PC-9 (cell line): Measurements from ENCODE around the gene HBA2. TPM values are rescaled to one million over a fixed set of nuclear protein-coding genes. Genes with fewer than 3 reads are reported as not detected.
"Not testable (repeated sequence)": the region's sequence is repeated elsewhere in the genome, so short reads cannot be mapped to it uniquely, and the experiment has no call there.

Experiments
- Bru-seq: library from RNA; stranded (reverse); fragments of 400-500 nt; gene quantifications from one replicate; lab custom pipeline; 2021; lab: Mats Ljungman, UMichigan
- BruChase-seq, 2 experiments: library from RNA; stranded (reverse); fragments of 400-500 nt; gene quantifications; one replicate each; lab custom pipeline; 2021; lab: Mats Ljungman, UMichigan
- BruUV-seq: library from RNA; stranded (reverse); fragments of 400-500 nt; replicated peaks from 2 replicates; lab custom pipeline; 2021; lab: Mats Ljungman, UMichigan
- CTCF ChIA-PET: fragments of 300-600 bp; sonication (Branson Sonifier 250); formaldehyde crosslinking; loops from one replicate; lab custom pipeline; 2022; ENCODE audit warnings: antibody characterized with exemption; lab: Charles Lee
- POLR2A ChIA-PET: fragments of 300-600 bp; sonication (Branson Sonifier 250); formaldehyde crosslinking; loops from one replicate; lab custom pipeline; 2022; ENCODE audit warnings: antibody characterized with exemption; ENCODE audit not compliant: unreplicated experiment; lab: Charles Lee
- DNase-seq, 2 experiments: peaks; one replicate each; pipeline versions ENCODE4 v3.0.0 to v3.0.0-alpha.2; 2015 to 2022; ENCODE audit warnings: mixed read lengths in 1 of 2
- H2AFZ ChIP-seq: fragments of 200-600 bp; sonication (generic); 2 replicates; pipeline ENCODE4 v1.8.1; 2017; ENCODE audit warnings: antibody characterized with exemption
- H3F3A ChIP-seq: fragments of 200-600 bp; sonication (generic); 2 replicates; pipeline ENCODE4 v1.8.1; 2017; ENCODE audit warnings: antibody characterized with exemption, mild to moderate bottlenecking, low read depth; ENCODE audit not compliant: insufficient read depth
- H3K27ac ChIP-seq: fragments of 200-600 bp; sonication (generic); 2 replicates; pipeline ENCODE4 v1.6.1; 2016; ENCODE audit warnings: mixed run types
- H3K27me3 ChIP-seq: fragments of 200-600 bp; sonication (generic); 2 replicates; pipeline ENCODE4 v1.6.1; 2016; ENCODE audit warnings: low read depth, mixed run types; ENCODE audit not compliant: insufficient read depth
- H3K36me3 ChIP-seq: fragments of 200-600 bp; sonication (generic); 2 replicates; pipeline ENCODE4 v1.6.1; 2016; ENCODE audit warnings: low read depth, mixed run types
- H3K4me1 ChIP-seq: fragments of 200-600 bp; sonication (generic); replicated peaks from 2 replicates; pipeline ENCODE4 v1.6.1; 2016; ENCODE audit warnings: mixed run types; ENCODE audit not compliant: insufficient read depth
- H3K4me2 ChIP-seq: fragments of 200-600 bp; sonication (generic); 2 replicates; pipeline ENCODE4 v1.6.1; 2017; ENCODE audit warnings: mixed run types
- H3K4me3 ChIP-seq: fragments of 200-600 bp; sonication (generic); 2 replicates; pipeline ENCODE4 v1.6.1; 2016; ENCODE audit warnings: mixed run types
- H3K79me2 ChIP-seq: fragments of 200-600 bp; sonication (generic); 2 replicates; pipeline ENCODE4 v1.6.1; 2017; ENCODE audit warnings: low read depth, mixed run types
- H3K9me2 ChIP-seq: fragments of 200-600 bp; sonication (generic); 2 replicates; pipeline ENCODE4 v1.8.1; 2017; ENCODE audit warnings: mild to moderate bottlenecking; ENCODE audit not compliant: insufficient read depth
- H3K9me3 ChIP-seq: fragments of 200-600 bp; sonication (generic); 2 replicates; pipeline ENCODE4 v1.8.1; 2016; ENCODE audit warnings: low read depth; ENCODE audit not compliant: insufficient read depth
- H4K20me1 ChIP-seq: fragments of 200-600 bp; sonication (generic); 2 replicates; pipeline ENCODE4 v1.8.1; 2017; ENCODE audit not compliant: insufficient read depth
- EZH2 ChIP-seq: fragments of 200-600 bp; sonication (generic); IDR thresholded peaks from 2 replicates; pipeline ENCODE4 v1.8.0; 2017; ENCODE audit warnings: antibody characterized with exemption, low read depth
- intact Hi-C: fragments of 100-400 bp; cut with micrococcal nuclease; formaldehyde crosslinking; loops from one replicate; pipeline ENCODE4 v1.10.0; 2022; ENCODE audit not compliant: unreplicated experiment
- long read RNA-seq: library from polyadenylated mRNA; stranded (forward); transcript quantifications from one replicate; pipeline ENCODE4 v2.0.0, GENCODE V29; 2022
- total RNA-seq: library from RNA; stranded (reverse); gene quantifications from 2 replicates; pipeline ENCODE4 v1.2.3, GENCODE V29; 2021
- TF ChIP-seq, protein P1 (sequence below): fragments of 200-600 bp; sonication (generic); conservative IDR thresholded peaks from 2 replicates; pipeline ENCODE4 v1.6.1; 2017; ENCODE audit warnings: mixed run types, antibody characterized with exemption, mild to moderate bottlenecking, moderate library complexity

The HBA2 gene
- total RNA-seq (not detected in 2 replicates), Bru-seq, nascent RNA (not detected), BruChase-seq, experiment 1, labeled RNA remaining after a 2-hour chase (not detected), BruChase-seq, experiment 2, labeled RNA remaining after a 6-hour chase (not detected)
- long read RNA-seq = 0 reads

- H3K9me3 ChIP-seq, H3F3A ChIP-seq, intact Hi-C loops, H3K79me2 ChIP-seq, BruUV-seq, H3K36me3 ChIP-seq, DNase-seq, H2AFZ ChIP-seq, H3K4me3 ChIP-seq, H3K4me1 ChIP-seq, H3K9me2 ChIP-seq, H3K27ac ChIP-seq, POLR2A ChIA-PET, CTCF ChIA-PET, H4K20me1 ChIP-seq, H3K4me2 ChIP-seq: not testable (repeated sequence)
- H3K27me3 ChIP-seq = peaks cover 27% of the 10 kb centered on the region
Measured at GRCh38 chr16:172374-172941, at the start of gene HBA2. HBA2 (plus strand) TSS chr16:172876; CDS start chr16:172913, 37 bp downstream.

DNA sequence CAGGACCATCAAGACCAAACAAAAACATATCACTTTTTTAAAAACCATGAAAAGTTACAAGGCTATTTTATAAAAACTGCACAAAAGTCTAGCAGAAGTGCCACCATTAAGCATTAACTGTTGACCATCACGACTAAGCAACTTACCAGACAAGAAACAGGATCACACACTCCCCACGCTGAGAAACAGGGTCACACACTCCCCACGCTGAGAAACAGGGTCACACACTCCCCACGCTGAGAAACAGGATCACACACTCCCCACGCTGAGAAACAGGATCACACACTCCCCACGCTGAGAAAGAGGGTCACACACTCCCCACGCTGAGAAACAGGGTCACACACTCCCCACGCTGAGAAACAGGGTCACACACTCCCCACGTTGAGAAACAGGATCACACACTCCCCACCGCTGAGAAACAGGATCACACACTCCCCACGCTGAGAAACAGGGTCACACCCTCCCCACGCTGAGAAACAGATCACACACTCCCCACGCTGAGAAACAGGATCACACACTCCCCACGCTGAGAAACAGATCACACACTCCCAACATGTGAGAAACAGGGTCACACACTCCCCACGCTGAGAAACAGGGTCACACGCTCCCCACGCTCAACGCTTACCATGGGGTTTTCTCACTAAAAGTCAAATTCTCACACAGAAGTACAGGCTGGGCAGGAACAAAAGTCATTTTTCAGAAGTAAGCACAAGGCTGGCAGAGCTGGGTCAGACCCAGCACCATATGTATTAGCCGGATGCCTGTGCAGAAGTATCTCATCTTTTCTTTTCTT is 48.9 kb upstream of the HBA2 start:
- H3F3A ChIP-seq, H3K9me2 ChIP-seq, POLR2A ChIA-PET, H3K27ac ChIP-seq, intact Hi-C loops, H3K4me3 ChIP-seq, H3K4me2 ChIP-seq, BruUV-seq, H3K36me3 ChIP-seq, H3K4me1 ChIP-seq, CTCF ChIA-PET, H3K79me2 ChIP-seq, H3K27me3 ChIP-seq, DNase-seq, H2AFZ ChIP-seq, H3K9me3 ChIP-seq: not testable (repeated sequence)
- peaks cover 12% of the 10 kb centered on the region for H4K20me1 ChIP-seq

DNA sequence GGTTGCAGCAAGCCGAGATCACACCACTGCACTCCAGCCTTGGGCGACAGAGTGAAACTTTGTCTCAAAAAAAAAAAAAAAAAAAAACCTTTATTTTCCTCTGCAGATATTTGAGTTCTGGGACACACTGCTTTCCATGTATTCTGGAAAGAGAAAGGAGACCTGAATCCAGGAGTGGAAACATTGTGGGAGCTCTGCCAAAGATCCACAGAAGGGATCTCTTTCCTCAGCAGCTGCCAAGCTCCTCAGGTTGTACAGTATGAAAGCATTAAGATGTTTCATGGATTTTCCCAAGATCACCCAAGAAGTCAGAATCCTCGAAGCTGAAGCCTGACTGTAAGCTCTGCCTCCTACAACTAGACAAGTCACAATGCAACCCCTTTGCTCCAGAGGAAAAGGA is 47.7 kb upstream of the HBA2 start:
- Histone ChIP-seq H3F3A (no peaks in the 10 kb centered on the region), H3K27me3 (no peaks in the 10 kb centered on the region), H2AFZ (no peak overlapping the region), H3K79me2 (peaks cover 4% of the 10 kb centered on the region; the same call in 1 of the 2 replicates), H3K4me2 (no peak overlapping the region), H3K27ac (no peak overlapping the region), H3K4me1 (no peaks in the 10 kb centered on the region), H3K9me3 (no peaks in the 10 kb centered on the region), H4K20me1 (peaks cover 13% of the 10 kb centered on the region), H3K9me2 (no peaks in the 10 kb centered on the region), H3K36me3 (0 out of 2 replicates have a peak, but pooled peaks cover 6% of the 10 kb centered on the region), H3K4me3 (no peak overlapping the region)
- TF ChIP-seq, protein P1, sequence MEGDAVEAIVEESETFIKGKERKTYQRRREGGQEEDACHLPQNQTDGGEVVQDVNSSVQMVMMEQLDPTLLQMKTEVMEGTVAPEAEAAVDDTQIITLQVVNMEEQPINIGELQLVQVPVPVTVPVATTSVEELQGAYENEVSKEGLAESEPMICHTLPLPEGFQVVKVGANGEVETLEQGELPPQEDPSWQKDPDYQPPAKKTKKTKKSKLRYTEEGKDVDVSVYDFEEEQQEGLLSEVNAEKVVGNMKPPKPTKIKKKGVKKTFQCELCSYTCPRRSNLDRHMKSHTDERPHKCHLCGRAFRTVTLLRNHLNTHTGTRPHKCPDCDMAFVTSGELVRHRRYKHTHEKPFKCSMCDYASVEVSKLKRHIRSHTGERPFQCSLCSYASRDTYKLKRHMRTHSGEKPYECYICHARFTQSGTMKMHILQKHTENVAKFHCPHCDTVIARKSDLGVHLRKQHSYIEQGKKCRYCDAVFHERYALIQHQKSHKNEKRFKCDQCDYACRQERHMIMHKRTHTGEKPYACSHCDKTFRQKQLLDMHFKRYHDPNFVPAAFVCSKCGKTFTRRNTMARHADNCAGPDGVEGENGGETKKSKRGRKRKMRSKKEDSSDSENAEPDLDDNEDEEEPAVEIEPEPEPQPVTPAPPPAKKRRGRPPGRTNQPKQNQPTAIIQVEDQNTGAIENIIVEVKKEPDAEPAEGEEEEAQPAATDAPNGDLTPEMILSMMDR = no peak
- no peak for TF ChIP-seq EZH2
- POLR2A ChIA-PET = no interaction called here
- intact Hi-C loops = no loop called here
- DNase-seq = no peak
- BruUV-seq = no TSS peak
- CTCF ChIA-PET = no interaction called here

DNA sequence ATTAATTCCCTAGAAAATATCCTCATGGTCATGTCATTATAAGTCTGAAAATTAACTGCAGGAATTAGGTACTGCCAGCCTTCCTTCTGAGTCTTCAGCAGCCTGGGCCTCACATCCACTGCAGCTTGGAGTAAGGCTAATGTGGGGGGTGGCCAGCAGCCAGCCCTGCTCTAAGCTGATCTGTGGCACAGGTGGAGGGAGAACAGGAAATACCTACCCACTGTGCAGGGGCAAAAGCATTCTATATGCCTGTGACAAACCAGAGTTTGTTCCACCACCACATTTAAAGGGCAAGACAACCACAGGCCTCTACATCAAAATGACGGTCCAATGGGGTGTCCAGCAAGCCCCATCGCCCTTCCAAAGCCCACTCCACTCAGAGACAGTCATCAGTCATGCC is 43.6 kb upstream of the HBA2 start:
- Histone ChIP-seq H3F3A (no peaks in the 10 kb centered on the region), H3K9me3 (no peaks in the 10 kb centered on the region), H2AFZ (no peak overlapping the region), H3K27ac (no peak overlapping the region), H3K9me2 (no peaks in the 10 kb centered on the region), H3K79me2 (peaks cover 16% of the 10 kb centered on the region), H3K4me1 (no peaks in the 10 kb centered on the region), H3K27me3 (no peaks in the 10 kb centered on the region), H3K4me2 (no peak overlapping the region), H4K20me1 (peaks cover 12% of the 10 kb centered on the region), H3K4me3 (no peak overlapping the region), H3K36me3 (no peaks in the 10 kb centered on the region)
- BruUV-seq = no TSS peak
- ChIA-PET CTCF (interaction anchor here (0.6 kb wide), 1 partner anchor 22 kb away, joined by 3 read pairs; no protein-coding TSS in a partner anchor), POLR2A (no interaction called here)
- no peak for TF ChIP-seq EZH2
- TF ChIP-seq, protein P1 = no peak
- DNase-seq = no peak
- intact Hi-C loops = no loop called here
